Measurements from ENCODE around the gene YWHAG. TPM values are rescaled to one million over a fixed set of nuclear protein-coding genes. Genes with fewer than 3 reads are reported as not detected.

The YWHAG gene
- total RNA-seq, 1 experiment from 2014 or later: 178 TPM

DNA sequence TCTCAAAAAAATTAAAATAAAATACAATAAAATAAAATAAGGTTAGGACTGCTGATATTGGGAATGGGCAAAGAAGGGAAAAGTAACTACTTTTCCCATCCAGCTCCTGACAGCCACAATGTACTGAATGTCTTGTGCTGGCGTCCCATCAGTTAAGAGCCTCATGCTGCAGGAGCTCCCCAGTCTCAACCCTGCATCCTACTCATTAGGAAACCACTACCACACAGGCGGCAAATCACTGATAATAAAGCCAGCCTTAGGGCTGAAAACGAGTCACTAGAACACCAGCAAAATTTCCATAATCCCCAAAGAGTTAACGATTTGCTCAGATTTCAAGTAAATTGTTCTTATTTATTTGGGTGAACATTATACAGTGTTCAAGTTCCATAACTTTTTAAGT lies 4.3 kb downstream of the YWHAG start:
- no TSS peak for BruUV-seq (replicated peaks)
- Mint-ChIP-seq H3K4me1 (ENCODE audit: insufficient read depth, unreplicated experiment) (peaks cover 28% of the 10 kb centered on the region), H3K27me3 (ENCODE audit: insufficient read depth, unreplicated experiment) (no peaks in the 10 kb centered on the region), H3K27ac (ENCODE audit: low read depth, unreplicated experiment) (no peak overlapping the region), H3K36me3 (ENCODE audit: insufficient read depth, unreplicated experiment) (peaks cover 55% of the 10 kb centered on the region), H3K9me3 (ENCODE audit: unreplicated experiment) (no peaks in the 10 kb centered on the region), H3K4me3 (ENCODE audit: unreplicated experiment) (no peak overlapping the region)
- DNase-seq (ENCODE audit: unreplicated experiment): no peak
- TF ChIP-seq, protein P1, sequence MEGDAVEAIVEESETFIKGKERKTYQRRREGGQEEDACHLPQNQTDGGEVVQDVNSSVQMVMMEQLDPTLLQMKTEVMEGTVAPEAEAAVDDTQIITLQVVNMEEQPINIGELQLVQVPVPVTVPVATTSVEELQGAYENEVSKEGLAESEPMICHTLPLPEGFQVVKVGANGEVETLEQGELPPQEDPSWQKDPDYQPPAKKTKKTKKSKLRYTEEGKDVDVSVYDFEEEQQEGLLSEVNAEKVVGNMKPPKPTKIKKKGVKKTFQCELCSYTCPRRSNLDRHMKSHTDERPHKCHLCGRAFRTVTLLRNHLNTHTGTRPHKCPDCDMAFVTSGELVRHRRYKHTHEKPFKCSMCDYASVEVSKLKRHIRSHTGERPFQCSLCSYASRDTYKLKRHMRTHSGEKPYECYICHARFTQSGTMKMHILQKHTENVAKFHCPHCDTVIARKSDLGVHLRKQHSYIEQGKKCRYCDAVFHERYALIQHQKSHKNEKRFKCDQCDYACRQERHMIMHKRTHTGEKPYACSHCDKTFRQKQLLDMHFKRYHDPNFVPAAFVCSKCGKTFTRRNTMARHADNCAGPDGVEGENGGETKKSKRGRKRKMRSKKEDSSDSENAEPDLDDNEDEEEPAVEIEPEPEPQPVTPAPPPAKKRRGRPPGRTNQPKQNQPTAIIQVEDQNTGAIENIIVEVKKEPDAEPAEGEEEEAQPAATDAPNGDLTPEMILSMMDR (IDR thresholded peaks at IDR 0.05; ENCODE audit: unreplicated experiment): no peak
- POLR2A ChIA-PET: interaction anchor here (1.3 kb wide), 1 partner anchor 20 kb away, joined by 4 read pairs; no protein-coding TSS in a partner anchor
- intact Hi-C loops (cut with micrococcal nuclease): no loop called here
- CTCF ChIA-PET: interaction anchor here (1.3 kb wide), 1 partner anchor 63 kb away, joined by 3 read pairs; no protein-coding TSS in a partner anchor

DNA sequence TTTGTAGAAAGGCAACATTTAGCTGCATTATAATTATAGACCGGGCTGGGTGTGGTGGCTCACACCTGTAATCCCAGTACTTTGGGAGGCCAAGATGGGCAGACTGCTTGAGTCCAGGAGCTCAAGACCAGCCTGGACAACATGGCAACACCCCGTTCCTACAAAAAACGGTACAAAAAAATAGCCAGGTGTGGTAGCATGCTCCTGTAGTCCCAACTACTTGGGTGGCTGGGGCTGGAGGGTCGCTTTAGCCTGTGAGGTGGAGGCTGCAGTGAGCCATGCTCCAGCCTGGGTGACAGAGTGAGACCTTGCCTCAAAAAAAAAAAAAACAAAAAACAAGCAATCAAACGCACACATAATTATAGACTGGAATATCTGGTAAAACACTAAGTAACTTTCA lies 5.0 kb downstream of the YWHAG start:
- Mint-ChIP-seq H3K4me1 (ENCODE audit: insufficient read depth, unreplicated experiment) (peaks cover 27% of the 10 kb centered on the region), H3K4me3 (ENCODE audit: unreplicated experiment) (no peak overlapping the region), H3K27me3 (ENCODE audit: insufficient read depth, unreplicated experiment) (no peaks in the 10 kb centered on the region), H3K36me3 (ENCODE audit: insufficient read depth, unreplicated experiment) (peaks cover 63% of the 10 kb centered on the region), H3K9me3 (ENCODE audit: unreplicated experiment) (no peaks in the 10 kb centered on the region), H3K27ac (ENCODE audit: low read depth, unreplicated experiment) (no peak overlapping the region)
- no TSS peak for BruUV-seq (replicated peaks)
- DNase-seq (ENCODE audit: unreplicated experiment): no peak
- intact Hi-C loops (cut with micrococcal nuclease): no loop called here
- ChIA-PET CTCF (no interaction called here), POLR2A (interaction anchor here (0.9 to 1.5 kb wide), 4 partner anchors 12 to 35 kb away, joined by 3 to 5 read pairs (median 3); no protein-coding TSS in a partner anchor)
- TF ChIP-seq, protein P1 (IDR thresholded peaks at IDR 0.05; ENCODE audit: unreplicated experiment): no peak

DNA sequence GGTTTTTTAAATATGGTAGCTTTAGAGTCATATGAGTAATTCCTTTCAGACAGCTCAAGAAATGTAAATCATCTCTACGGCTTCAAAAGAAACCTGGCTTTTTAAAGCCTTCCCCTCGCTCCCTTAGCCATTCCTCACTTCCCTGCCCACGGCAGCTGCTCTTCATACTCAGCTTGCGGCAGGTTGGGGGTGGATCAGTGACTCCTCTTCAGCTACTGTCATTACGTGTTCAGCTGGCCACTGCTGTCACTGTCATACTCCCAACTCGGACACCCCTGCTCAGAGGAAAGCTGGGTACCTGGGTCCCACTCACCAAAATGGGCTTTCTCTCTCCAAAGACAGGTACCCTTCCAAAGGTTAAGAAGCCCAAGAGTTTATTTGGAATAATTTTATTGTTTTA lies 6.6 kb downstream of the YWHAG start:
- TF ChIP-seq, protein P1 (IDR thresholded peaks at IDR 0.05; ENCODE audit: unreplicated experiment): no peak
- Mint-ChIP-seq H3K9me3 (ENCODE audit: unreplicated experiment) (no peaks in the 10 kb centered on the region), H3K27me3 (ENCODE audit: insufficient read depth, unreplicated experiment) (no peaks in the 10 kb centered on the region), H3K36me3 (ENCODE audit: insufficient read depth, unreplicated experiment) (peaks cover 78% of the 10 kb centered on the region), H3K4me3 (ENCODE audit: unreplicated experiment) (no peak overlapping the region), H3K4me1 (ENCODE audit: insufficient read depth, unreplicated experiment) (peaks cover 28% of the 10 kb centered on the region), H3K27ac (ENCODE audit: low read depth, unreplicated experiment) (peak overlapping the region; percentile 23)
- no TSS peak for BruUV-seq (replicated peaks)
- ChIA-PET POLR2A (interaction anchor here (1.4 to 1.5 kb wide), 2 partner anchors 8 to 14 kb away, joined by 3 to 5 read pairs; no protein-coding TSS in a partner anchor), CTCF (interaction anchor here (0.5 to 1.1 kb wide), 4 partner anchors 8 to 821 kb away, joined by 3 read pairs; no protein-coding TSS in a partner anchor)
- DNase-seq (ENCODE audit: unreplicated experiment): no peak
- intact Hi-C loops (cut with micrococcal nuclease): no loop called here

DNA sequence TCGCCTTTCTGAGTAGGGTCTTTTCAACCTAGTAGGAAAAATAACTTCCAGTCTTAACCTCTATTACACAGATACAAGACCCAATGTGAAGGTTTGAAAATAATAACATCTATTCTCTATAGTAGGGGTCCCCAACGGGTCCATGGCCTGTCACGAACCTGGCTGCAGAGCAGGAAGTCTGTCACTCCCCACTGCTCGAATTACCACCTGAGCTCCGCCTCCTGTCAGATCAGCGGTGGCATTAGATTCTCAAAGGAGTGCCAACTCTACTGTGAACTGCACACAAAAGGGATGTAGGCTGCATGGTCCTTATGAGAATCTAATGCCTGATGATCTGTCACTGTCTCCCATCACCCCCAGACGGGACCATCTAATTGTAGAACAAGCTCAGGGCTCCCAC lies 7.4 kb downstream of the YWHAG start:
- Mint-ChIP-seq H3K36me3 (ENCODE audit: insufficient read depth, unreplicated experiment) (peaks cover 87% of the 10 kb centered on the region), H3K9me3 (ENCODE audit: unreplicated experiment) (no peaks in the 10 kb centered on the region), H3K27me3 (ENCODE audit: insufficient read depth, unreplicated experiment) (no peaks in the 10 kb centered on the region), H3K4me3 (ENCODE audit: unreplicated experiment) (no peak overlapping the region), H3K27ac (ENCODE audit: low read depth, unreplicated experiment) (no peak overlapping the region), H3K4me1 (ENCODE audit: insufficient read depth, unreplicated experiment) (peaks cover 36% of the 10 kb centered on the region)
- no peak for DNase-seq (ENCODE audit: unreplicated experiment)
- BruUV-seq (replicated peaks): no TSS peak
- intact Hi-C loops (cut with micrococcal nuclease): no loop called here
- ChIA-PET CTCF (interaction anchor here (0.6 to 1.1 kb wide), 2 partner anchors 7 to 174 kb away, joined by 3 read pairs; no protein-coding TSS in a partner anchor), POLR2A (interaction anchor here (0.6 to 1.6 kb wide), 3 partner anchors 9 to 44 kb away, joined by 3 to 7 read pairs (median 3); no protein-coding TSS in a partner anchor)
- TF ChIP-seq, protein P1 (IDR thresholded peaks at IDR 0.05; ENCODE audit: unreplicated experiment): no peak
